Neutrophil (primary cell): Measurements from ENCODE around the gene SHKBP1.

Experiments used
- H3K27ac ChIP-seq: fragments of 200-600 bp; sonication (generic); 2 replicates; pipeline ENCODE4 v1.5.1; 2016; ENCODE audit warnings: mild to moderate bottlenecking, moderate library complexity
- H3K27me3 ChIP-seq: fragments of 200-600 bp; sonication (generic); 2 replicates; pipeline ENCODE4 v1.6.0; 2016; ENCODE audit warnings: mild to moderate bottlenecking
- H3K36me3 ChIP-seq: fragments of 200-600 bp; sonication (generic); 2 replicates; pipeline ENCODE4 v1.5.1; 2017
- H3K4me1 ChIP-seq, 2 experiments: fragments of 200-600 bp in 1 of 2; sonication (generic) in 1 of 2; 1 replicate in 1 of 2; 2 replicates in 1 of 2; pipeline versions ENCODE4 v1.5.1 to v1.6.1; 2013 to 2016; ENCODE audit warnings: low read depth in 1 of 2, low read length in 1 of 2, mild to moderate bottlenecking in 1 of 2, moderate library complexity in 1 of 2; ENCODE audit not compliant: control insufficient read depth in 1 of 2, insufficient read depth in 1 of 2
- H3K4me3 ChIP-seq, 2 experiments: fragments of 200-600 bp in 1 of 2; sonication (generic) in 1 of 2; 1 replicate in 1 of 2; 2 replicates in 1 of 2; pipeline ENCODE4 v1.5.1; 2013 to 2016; ENCODE audit warnings: low read depth in 1 of 2, low read length in 1 of 2, mild to moderate bottlenecking in 1 of 2, moderate library complexity in 1 of 2
- H3K9me3 ChIP-seq: fragments of 200-600 bp; sonication (generic); 2 replicates; pipeline ENCODE4 v1.5.1; 2016
- TF ChIP-seq, protein P1 (sequence below): fragments of 200-600 bp; sonication (generic); IDR thresholded peaks from 2 replicates; pipeline ENCODE4 v1.5.1; 2016; ENCODE audit warnings: antibody characterized with exemption

SHKBP1 gene

DNA sequence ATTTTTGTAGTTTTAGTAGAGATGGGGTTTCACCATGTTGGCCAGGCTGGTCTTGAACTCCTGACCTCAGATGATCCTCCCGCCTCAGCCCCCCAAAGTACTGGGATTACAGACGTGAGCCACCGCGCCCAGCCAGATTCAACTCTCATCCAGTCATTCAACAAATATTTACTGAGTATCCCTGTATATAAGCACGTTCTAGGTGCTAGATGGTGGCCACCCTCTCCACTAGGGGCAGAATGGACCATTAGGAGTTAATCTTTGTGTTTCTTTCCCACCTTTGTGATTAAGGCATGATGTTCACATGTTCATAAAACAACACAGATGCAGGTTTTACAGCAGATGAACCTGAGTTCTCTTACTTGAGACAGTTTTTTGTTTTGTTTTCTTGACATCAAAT lies 7.3 kb downstream of the SHKBP1 start:
- Histone ChIP-seq H3K27ac (peak overlapping the region; percentile 90), H3K36me3 (peaks cover 91% of the 10 kb centered on the region), H3K4me1 (peaks cover 39 to 54% of the 10 kb centered on the region in 2 experiments), H3K9me3 (no peaks in the 10 kb centered on the region), H3K27me3 (no peaks in the 10 kb centered on the region), H3K4me3 (no peak overlapping the region)
- TF ChIP-seq, protein P1, sequence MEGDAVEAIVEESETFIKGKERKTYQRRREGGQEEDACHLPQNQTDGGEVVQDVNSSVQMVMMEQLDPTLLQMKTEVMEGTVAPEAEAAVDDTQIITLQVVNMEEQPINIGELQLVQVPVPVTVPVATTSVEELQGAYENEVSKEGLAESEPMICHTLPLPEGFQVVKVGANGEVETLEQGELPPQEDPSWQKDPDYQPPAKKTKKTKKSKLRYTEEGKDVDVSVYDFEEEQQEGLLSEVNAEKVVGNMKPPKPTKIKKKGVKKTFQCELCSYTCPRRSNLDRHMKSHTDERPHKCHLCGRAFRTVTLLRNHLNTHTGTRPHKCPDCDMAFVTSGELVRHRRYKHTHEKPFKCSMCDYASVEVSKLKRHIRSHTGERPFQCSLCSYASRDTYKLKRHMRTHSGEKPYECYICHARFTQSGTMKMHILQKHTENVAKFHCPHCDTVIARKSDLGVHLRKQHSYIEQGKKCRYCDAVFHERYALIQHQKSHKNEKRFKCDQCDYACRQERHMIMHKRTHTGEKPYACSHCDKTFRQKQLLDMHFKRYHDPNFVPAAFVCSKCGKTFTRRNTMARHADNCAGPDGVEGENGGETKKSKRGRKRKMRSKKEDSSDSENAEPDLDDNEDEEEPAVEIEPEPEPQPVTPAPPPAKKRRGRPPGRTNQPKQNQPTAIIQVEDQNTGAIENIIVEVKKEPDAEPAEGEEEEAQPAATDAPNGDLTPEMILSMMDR, result no peak

DNA sequence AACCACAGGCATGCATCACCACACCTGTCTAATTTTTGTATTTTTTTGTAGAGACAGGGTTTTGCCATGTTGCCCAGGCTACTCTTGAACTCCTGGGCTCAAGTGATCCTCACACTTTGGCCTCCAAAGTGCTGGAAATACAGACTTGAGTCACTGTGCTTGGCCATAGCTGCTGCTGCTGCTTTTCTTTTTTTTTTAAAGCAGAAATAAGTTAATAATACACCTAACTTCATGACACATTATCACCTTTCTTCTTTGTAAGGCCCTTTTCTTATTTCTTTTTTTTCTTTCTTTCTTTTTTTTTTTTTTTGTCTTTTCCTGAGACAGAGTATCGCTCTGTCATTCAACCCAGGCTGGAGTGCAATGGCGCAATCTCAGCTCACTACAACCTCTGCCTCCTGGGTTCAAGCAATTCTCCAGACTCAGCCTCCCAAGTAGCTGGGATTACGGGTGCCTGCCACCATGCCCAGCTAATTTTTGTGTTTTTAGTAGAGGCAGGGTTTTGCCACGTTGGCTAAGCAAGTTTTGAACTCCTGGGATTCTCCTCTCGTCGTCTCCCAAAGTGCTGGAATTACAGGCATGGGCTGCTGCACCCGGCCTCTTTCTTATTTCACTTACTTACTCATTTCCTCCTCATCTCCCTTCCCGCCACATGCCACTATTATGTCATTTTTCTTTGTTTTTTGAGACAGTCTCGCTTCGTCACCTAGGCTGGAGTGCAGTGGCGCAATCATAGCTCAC lies 8.7 kb downstream of the SHKBP1 start:
- H3K4me1 ChIP-seq, result peaks cover 26 to 40% of the 10 kb centered on the region in 2 experiments
- H3K9me3 ChIP-seq, result no peaks in the 10 kb centered on the region
- H3K4me3 ChIP-seq, result peak overlapping the region; percentile 6 to 18
- H3K27ac ChIP-seq, result peak overlapping the region; percentile 90
- H3K36me3 ChIP-seq, result peaks cover 96% of the 10 kb centered on the region
- H3K27me3 ChIP-seq, result no peaks in the 10 kb centered on the region
- TF ChIP-seq, protein P1, result no peak

DNA sequence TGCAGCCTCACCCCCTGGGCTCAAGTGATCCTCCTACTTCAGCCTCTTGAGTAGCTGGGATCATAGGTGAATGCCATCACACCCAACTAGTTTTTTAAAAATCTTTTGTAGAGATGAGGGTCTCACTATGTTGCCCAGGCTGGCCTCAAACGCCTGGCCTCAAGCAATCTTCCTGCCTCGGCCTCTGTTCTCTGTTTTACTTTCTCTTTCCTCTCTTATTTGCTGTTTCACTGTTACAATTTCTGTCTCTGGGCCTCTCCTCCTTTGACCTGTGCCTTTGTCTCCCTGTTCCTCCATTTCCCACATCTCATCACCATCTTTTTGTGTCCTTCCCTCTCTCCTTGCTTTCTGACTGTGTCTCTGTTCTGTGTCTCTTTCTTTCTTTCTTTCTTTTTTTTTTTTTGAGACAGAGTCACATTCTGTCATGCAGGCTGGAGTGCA lies 9.3 kb downstream of the SHKBP1 start:
- Histone ChIP-seq H3K27me3 (no peaks in the 10 kb centered on the region), H3K27ac (peak overlapping the region; percentile 90), H3K4me3 (peak overlapping the region; percentile 6 to 18), H3K4me1 (peaks cover 20 to 34% of the 10 kb centered on the region in 2 experiments), H3K36me3 (peaks cover 96% of the 10 kb centered on the region), H3K9me3 (no peaks in the 10 kb centered on the region)
- TF ChIP-seq, protein P1, result no peak

- no peaks in the 10 kb centered on the region for H3K9me3 ChIP-seq
- TF ChIP-seq, protein P1, result no peak
- H3K4me1 ChIP-seq, result peaks cover 18 to 32% of the 10 kb centered on the region in 2 experiments
- no peak overlapping the region for H3K4me3 ChIP-seq
- no peaks in the 10 kb centered on the region for H3K27me3 ChIP-seq
- peak overlapping the region; percentile 90 for H3K27ac ChIP-seq
- H3K36me3 ChIP-seq, result peaks cover 96% of the 10 kb centered on the region
These were observed 9.9 kb downstream of the SHKBP1 start for GRCh38 chr19:40586611-40587010.

DNA sequence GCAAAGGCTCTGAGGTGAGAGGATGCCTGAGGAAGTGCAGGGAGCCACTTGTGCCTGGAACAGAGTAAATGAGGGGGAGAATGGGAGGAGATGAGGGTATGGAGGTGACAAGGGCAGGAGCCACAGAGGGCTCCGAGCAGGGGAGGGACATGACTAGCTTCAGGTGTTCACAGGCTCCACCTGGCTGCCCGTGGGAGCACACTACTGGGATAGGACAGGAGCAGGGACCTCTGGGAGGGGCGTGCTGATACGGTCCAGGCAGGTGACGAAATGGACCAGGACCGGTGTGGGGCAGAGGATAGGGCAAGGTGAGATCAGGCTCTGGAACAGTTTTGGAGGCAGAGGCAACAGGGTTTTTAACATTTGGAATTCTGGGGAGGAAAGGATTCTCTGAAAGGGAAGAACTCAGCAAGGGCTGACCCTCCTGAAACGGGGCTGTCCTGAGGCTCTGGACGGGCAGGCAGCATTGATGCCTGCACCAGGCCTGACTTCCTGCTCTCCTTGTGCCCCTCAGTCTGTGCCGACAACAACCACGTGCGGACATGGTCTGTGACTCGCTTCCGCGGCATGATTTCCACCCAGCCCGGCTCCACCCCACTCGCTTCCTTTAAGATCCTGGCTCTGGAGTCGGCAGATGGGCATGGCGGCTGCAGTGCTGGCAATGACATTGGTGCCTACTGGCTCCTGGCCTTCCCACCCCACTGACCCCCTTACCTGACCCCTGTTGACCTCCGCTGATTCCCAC lies 11.6 kb downstream of the SHKBP1 start:
- H3K36me3 ChIP-seq, result peaks cover 88% of the 10 kb centered on the region
- no peaks in the 10 kb centered on the region for H3K27me3 ChIP-seq
- TF ChIP-seq, protein P1, result no peak
- H3K4me1 ChIP-seq, result peaks cover 18 to 32% of the 10 kb centered on the region in 2 experiments
- no peak overlapping the region for H3K4me3 ChIP-seq
- no peak overlapping the region for H3K27ac ChIP-seq
- no peaks in the 10 kb centered on the region for H3K9me3 ChIP-seq
